HG02840 (cell line): ENCODE measurements around the gene TBXA2R.
"Not testable (repeated sequence)": the region's sequence is repeated elsewhere in the genome, so short reads cannot be mapped to it uniquely, and the experiment has no call there.

Source experiments
- ATAC-seq: cut with Tn5 transposase; IDR thresholded peaks from one replicate; pipeline ENCODE4 v1.9.1; 2021; ENCODE audit warnings: mild to moderate bottlenecking, moderate library complexity, moderate number of reproducible peaks; ENCODE audit not compliant: unreplicated experiment, low FRiP score

Gene TBXA2R

DNA sequence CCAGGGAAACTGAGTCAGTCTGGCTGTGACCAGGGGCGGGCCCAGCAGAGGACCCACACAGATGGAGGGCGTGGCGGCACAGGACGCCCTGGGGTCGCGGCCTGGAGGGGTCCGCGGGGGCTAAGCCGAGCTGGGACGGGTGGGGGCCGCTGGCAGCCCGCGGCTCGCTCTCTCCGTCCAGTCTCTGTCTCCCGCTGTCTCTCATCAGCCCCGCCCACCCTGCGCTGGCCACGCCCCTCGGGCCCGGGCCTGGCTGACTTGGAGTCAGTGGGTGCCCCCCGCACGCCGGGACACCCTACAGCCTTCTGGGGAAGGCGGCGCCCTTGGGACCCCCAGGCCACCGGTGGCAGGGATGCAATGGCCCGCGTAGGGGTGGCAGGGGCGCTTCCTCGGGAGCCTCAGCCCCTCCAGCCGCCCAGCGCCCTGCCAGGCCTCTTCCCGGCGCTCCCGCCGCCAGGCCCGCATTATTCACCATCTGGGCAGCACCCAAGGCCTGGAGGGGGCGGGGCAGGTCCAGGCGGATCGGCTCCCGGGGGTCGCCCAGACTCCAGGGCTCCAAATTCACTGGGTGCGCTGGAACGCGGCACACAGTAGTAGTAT, at the start of gene TBXA2R:
Gene TBXA2R (minus strand): TSS at position 186 of the 600 bp plus-strand sequence. CDS start 6,241 bp downstream, outside the sequence.
- ATAC-seq = no peak

- ATAC-seq = no peak
Measured at GRCh38 chr19:3656073-3656746, 49.5 kb upstream of the TBXA2R start.

GRCh38 chr19:3655402-3656072, 48.9 kb upstream of the TBXA2R start:
- no peak for ATAC-seq

DNA sequence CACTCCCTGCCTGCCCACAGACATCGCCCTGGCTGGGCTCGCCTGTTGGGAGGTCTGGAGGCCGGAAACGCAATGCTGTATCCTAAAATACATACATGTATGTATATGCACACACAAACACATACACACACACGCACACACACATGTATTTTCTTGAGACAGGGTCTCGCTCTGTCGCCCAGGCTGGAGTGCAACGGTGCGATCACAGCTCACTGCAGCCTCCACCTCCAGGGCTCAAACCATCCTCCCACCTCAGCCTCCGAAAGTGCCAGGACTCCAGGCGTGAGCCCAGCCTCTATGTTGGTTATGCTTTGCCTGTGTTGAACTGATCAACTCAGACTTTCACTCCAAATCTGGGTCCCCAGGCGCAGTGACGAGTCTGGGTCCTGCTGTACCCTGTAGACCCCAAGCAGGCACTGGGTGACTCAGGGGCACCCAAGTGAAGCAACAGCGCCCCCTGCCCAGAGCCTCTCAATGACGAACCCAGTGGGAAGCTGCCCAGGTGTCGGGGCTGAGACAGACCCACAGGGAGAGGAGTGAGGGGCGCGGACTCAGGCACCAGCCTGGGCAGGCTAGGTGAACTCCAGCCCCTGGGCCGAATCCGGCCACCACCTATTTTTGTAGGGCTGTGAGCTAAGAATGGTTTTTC, 47.3 kb upstream of the TBXA2R start:
- ATAC-seq = no peak

DNA sequence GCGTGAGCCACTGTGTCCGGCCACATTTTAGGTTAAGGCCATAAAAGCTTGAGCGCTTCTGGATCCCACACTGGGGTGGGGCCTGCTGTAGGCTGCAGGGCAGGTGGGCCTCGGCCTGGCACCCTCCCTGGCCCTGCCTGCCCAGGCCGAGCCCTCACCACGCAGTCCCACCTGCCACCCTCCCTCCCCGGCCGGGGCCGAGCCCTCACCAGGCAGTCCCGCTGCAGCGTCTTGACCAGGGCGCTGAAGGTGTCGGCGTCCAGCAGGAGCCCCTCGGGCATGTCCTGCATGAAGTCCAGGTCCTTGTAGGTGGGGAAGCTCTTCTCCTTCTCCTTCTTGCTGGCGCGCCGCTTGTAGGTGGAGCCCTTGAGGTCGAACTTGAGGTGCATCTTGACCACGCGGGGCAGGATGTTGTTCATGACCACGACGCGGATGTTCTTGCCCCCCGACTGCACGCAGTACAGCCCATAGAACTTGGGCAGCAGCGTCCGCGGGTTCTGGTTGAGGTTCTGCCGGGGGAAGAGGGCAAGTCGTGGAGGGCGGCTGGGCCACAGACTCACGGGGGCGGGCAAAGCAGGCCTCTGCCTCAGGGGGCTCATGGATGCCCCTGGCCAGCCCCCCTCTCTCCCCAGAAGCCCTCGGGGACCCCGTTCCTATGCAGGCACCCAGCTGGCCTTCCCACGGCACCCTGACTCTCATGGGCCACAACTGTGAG, 46.6 kb upstream of the TBXA2R start:
- no peak for ATAC-seq

- no peak for ATAC-seq
Measured at GRCh38 chr19:3652422-3652821, 45.7 kb upstream of the TBXA2R start.

DNA sequence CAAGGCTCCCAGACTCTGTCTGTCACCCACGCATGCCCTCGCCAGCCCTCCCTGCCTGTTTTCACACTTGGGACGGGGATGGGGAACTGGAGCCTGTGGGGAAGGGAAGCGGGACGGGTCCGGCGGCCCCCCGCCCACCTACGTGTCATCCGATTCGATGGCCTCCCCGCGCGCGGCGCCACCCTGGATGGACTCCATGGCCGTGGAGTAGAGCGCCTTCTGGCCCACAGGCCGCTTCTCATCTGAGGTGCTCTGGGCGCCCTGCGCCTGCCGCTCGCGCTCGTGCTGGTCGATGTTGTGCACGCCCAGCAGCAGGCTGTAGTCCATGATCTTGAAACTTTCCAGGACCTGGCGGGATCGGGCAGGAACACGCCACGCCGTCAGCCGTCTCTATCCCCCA, 45.0 kb upstream of the TBXA2R start:
- ATAC-seq = no peak

GRCh38 chr19:3649888-3650287, 43.2 kb upstream of the TBXA2R start:
- ATAC-seq = no peak

GRCh38 chr19:3648037-3648905, 41.6 kb upstream of the TBXA2R start:
- no peak for ATAC-seq

- not testable (repeated sequence) for ATAC-seq
Measured at GRCh38 chr19:3647102-3647501, 40.4 kb upstream of the TBXA2R start.

DNA sequence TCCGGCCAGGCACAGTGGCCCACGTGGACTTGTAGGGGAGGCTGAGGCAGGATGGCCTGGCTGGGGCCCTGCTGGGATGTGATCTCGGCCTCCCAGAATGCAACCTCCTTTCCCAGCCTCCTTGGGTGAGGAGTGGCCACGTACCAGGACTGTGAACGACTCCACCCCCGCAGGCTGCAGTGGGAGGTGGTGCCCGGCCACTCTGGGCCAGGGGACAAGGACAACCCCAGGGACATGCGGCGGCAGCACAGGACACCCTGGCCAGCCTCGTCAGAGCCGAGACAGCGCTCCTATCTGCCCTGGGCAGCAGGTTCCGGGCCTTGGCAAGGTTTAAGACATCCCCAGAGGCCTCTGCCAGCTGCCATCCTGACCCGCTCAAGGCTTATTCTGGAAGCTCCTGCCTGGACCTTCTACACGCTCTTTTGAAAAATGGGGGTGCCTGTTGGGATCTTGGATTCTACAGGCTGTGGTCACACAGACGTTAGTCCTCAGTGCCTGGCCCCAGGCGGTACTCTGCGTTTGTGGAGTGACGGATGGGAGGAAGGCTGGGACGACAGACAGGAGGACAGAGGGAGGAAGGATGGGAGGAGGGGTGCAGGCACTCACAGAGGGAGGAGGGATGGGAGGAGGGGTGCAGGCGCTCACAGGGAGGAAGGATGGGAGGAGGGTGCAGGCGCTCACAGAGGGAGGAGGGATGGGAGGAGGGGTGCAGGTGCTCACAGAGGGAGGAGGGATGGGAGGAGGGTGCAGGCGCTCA, 39.8 kb upstream of the TBXA2R start:
- no peak for ATAC-seq

DNA sequence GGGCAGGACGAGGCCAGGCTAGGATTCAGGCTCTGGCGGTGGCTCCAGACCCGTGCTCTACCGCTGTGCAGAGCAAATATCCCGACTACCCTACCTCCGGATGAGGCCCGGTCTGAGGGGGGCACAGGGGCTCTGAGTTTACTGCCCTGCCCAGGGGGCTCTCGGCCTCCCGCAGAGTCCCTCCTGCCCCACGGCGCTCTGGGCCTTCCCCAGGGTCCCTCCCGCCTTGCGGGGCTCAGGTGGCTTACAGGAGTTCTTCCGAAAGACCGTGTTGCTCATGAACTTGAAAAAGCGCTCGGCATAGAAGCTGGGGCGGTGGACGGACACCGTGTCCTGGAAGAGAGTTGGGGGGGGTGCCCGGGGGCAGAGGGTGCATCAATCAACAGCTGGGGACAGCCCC, 39.1 kb upstream of the TBXA2R start:
- ATAC-seq = no peak

DNA sequence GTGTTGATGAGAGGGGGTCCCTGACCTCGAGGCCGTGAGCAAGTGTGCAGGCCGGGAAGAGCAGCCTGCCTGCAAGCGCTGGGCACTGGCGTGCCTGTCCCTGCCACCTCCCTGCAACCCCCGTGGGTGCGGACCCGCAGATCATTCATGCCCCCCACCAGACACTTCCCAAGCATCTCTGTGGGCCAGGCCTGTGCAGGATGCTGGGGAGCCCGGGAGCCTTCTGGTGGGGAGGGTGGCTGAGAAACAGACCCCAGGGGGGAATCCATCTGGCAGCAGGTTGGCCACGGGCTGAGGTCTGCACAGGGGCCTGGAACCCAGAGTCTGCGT, 38.4 kb upstream of the TBXA2R start:
- ATAC-seq = no peak

DNA sequence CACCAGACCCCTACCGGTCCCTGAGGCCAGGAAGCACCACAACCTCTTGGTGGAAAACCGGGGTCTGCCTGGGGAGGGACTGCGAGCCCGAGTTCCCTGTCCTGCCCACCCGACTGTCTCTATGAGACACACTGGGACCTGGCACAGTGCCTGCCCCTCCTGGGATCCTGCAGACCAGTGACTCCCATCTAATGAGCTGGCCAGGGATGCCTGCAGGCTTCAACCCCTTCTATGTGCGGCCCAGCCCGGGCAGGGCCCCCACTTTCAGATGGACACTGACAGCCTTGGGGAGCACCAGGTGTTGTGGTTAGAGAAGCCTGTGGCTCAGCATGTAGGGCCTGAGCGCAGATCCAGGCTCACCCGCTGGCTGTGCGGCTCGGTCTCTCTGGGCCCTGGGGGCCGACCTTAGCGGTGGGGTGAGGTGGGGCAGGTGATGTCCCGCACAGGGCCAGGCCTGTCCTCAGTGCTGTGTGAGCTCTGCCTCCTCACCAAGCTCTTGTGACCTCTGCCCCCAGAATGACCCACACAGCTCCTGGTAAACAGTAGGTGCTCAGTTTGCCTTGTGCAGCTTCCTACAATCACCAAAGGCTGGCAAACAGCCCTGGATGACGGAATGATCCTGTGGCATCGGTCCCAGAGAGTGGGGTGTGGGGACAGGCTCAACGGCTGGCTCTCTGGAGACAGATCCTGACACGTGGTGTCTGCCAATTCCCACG, 37.8 kb upstream of the TBXA2R start:
- no peak for ATAC-seq

DNA sequence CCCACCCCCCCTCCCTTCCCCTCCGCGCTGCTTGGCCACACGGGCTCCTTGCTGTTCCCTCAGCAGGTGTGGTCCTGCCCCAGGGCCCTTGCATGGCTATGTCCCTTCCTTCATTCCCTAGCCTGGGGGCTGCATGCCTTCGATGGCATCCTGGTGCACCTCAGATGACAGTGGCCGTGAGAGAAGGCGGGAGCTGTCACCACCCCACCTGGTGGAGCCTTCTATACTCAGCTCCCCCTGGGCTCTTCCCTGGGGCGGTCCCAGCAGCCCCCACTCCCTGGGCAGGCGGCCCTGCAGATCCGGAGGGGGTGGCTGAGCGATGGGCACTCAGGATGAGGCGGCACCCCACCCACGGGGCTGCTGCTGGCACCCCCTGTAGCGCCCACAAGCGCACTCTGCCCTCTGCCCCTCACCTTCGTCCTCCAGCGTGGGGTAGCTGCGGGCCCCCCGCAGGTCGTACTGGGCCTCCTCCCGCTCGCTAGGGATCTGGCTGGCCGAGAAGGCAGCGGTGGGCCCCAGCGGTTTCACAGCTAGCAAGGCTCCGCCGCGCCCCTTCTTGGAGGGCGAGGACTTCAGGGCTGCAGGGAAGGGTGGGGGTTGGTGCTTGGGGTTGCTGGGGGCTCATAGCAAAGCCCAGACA, 37.1 kb upstream of the TBXA2R start:
- no peak for ATAC-seq

DNA sequence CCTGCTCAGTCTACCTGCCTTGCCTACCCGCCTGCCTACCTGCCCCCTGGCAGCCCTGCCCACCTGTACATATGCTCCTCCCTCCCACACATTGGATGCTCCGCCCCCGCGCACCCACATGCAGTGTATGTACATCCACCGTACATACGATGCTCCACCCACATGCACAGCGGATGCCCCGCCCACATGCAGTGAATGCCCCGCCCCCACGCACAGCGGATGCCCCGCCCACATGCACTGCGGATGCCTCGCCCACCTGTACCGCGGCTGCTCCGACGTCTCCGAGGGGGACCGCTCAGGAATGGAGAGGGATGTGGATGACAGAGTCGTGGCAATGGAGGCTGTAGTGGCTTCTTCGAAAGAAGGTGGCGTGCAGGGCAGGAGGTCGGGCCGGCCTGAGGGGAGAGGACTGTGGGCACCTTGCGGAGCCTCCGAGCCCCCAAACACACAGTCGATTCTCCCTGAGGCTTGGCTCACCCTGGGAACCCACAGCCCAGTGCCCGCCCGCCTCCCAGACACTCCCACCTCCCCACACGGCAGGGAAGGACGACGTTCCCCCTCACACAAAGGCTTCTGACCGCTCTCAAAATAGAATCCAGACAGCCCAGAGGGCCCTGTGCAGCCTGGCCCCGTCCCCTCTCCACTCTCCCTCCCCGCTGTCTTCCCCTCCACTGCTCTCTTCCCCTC, 36.5 kb upstream of the TBXA2R start:
- no peak for ATAC-seq

GRCh38 chr19:3642296-3642695, 35.6 kb upstream of the TBXA2R start:
- ATAC-seq = no peak
